ENCODE measurements around the gene AJM1. TPM values are rescaled to one million over a fixed set of nuclear protein-coding genes. Genes with fewer than 3 reads are reported as not detected.
A peak's percentile ranks its signal among the peaks of the same experiment; 100 is the strongest.

AJM1 gene
- total RNA-seq, 1 donor from 2014 or later = 3.3 TPM

- FAIRE-seq (no peak), DNase-seq (ENCODE audit: low read depth) (no peak)
- Mint-ChIP-seq H3K27ac (ENCODE audit: unreplicated experiment) (peak overlapping the region; percentile 7), H3K27me3 (ENCODE audit: low read depth, unreplicated experiment) (no peaks in the 10 kb centered on the region), H3K4me1 (ENCODE audit: low read depth, unreplicated experiment) (peaks cover 7% of the 10 kb centered on the region), H3K9me3 (ENCODE audit: unreplicated experiment) (no peaks in the 10 kb centered on the region), H3K4me3 (ENCODE audit: unreplicated experiment) (no peak overlapping the region), H3K36me3 (ENCODE audit: low read depth, unreplicated experiment) (peaks cover 5% of the 10 kb centered on the region)
- no peak overlapping the region for H2AFZ ChIP-seq (ENCODE audit: low read depth, low read length)
- H3K79me2 ChIP-seq (ENCODE audit: insufficient read depth, low read length) = no peaks in the 10 kb centered on the region
- no peak overlapping the region for H3K9ac ChIP-seq (ENCODE audit: low read length)
- H4K20me1 ChIP-seq (ENCODE audit: insufficient read depth, low read length) = peaks cover 8% of the 10 kb centered on the region
- TF ChIP-seq CTCF (IDR thresholded peaks at IDR 0.05; ENCODE audit: insufficient read depth, low read depth, low read length) (no peak), EZH2 (IDR thresholded peaks at IDR 0.05; ENCODE audit: insufficient read depth, low read length) (no peak)
- H3K4me1 ChIP-seq (ENCODE audit: insufficient read depth, low read length) = no peaks in the 10 kb centered on the region
- H3K27ac ChIP-seq (ENCODE audit: low read depth, low read length) = no peak overlapping the region
- no peaks in the 10 kb centered on the region for H3K36me3 ChIP-seq (ENCODE audit: insufficient read depth, low read length)
- no peaks in the 10 kb centered on the region for H3K27me3 ChIP-seq (ENCODE audit: insufficient read depth, low read length)
- H3K9me3 ChIP-seq (ENCODE audit: insufficient read depth, low read depth, low read length) = no peaks in the 10 kb centered on the region
- H3K4me3 ChIP-seq (ENCODE audit: insufficient read depth, low read depth, low read length) = no peak overlapping the region
- H3K4me2 ChIP-seq (ENCODE audit: low read length) = no peak overlapping the region
These were observed 6.9 kb upstream of the AJM1 start for GRCh38 chr9:136835162-136835931.

DNA sequence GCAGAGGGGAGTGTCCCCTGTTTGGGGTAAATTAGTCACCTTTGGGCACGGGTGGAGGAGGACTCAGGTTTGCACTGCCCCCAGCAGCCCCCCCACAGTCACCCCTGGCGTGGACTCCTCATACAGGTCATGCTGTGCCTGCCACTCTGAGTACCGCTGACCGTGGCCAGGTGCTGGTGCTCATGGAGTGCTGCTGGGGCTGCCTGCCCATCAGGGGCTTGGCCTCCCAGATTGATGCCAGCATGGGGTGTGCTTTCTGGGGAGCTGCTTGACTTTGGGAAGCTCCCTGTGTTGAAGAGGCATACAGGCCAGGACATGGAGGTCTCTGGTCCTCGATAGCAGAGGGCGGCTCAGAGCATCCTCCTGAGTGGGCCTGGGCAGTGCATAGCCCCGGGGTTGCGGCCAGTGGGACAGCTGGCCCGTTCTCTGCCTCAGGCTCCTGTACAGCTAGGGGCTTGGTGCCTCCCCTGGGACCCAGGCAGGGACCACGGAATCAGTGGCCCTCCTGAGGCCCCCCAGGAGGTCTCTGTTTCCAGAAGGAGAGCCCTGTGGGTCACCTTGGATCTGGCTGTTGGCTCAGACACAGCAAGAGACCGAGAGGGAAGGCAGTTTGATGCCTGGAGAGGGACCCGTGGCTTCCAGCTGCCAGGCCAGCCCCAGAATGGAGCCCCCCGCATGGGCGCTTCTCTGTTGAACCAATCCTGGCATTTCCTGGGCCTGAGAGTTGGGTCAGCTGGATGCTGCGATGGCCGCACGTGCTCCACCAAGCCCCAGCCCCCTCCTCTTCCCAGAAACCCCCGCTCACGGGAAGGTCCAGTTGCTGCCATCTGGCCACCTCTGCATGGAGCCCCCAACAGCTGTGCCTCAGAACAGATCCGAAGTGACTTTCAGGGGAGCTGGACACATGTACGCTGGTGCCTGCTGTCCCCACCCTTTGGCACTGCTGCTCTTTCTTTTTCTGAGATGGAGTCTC is 6.1 kb upstream of the AJM1 start:
- peaks cover 9% of the 10 kb centered on the region for H4K20me1 ChIP-seq (ENCODE audit: insufficient read depth, low read length)
- Mint-ChIP-seq H3K4me1 (ENCODE audit: low read depth, unreplicated experiment) (peaks cover 7% of the 10 kb centered on the region), H3K9me3 (ENCODE audit: unreplicated experiment) (no peaks in the 10 kb centered on the region), H3K4me3 (ENCODE audit: unreplicated experiment) (no peak overlapping the region), H3K27me3 (ENCODE audit: low read depth, unreplicated experiment) (no peaks in the 10 kb centered on the region), H3K36me3 (ENCODE audit: low read depth, unreplicated experiment) (peaks cover 5% of the 10 kb centered on the region), H3K27ac (ENCODE audit: unreplicated experiment) (no peak overlapping the region)
- no peak for TF ChIP-seq EZH2 (IDR thresholded peaks at IDR 0.05; ENCODE audit: insufficient read depth, low read length)
- TF ChIP-seq CTCF (IDR thresholded peaks at IDR 0.05; ENCODE audit: insufficient read depth, low read depth, low read length) = no peak
- H2AFZ ChIP-seq (ENCODE audit: low read depth, low read length) = no peak overlapping the region
- no peaks in the 10 kb centered on the region for H3K9me3 ChIP-seq (ENCODE audit: insufficient read depth, low read depth, low read length)
- H3K4me1 ChIP-seq (ENCODE audit: insufficient read depth, low read length) = peaks cover 6% of the 10 kb centered on the region
- FAIRE-seq (no peak), DNase-seq (ENCODE audit: low read depth) (no peak)
- no peak overlapping the region for H3K4me3 ChIP-seq (ENCODE audit: insufficient read depth, low read depth, low read length)
- H3K4me2 ChIP-seq (ENCODE audit: low read length) = no peak overlapping the region
- H3K27me3 ChIP-seq (ENCODE audit: insufficient read depth, low read length) = no peaks in the 10 kb centered on the region
- no peaks in the 10 kb centered on the region for H3K79me2 ChIP-seq (ENCODE audit: insufficient read depth, low read length)
- no peak overlapping the region for H3K27ac ChIP-seq (ENCODE audit: low read depth, low read length)
- no peaks in the 10 kb centered on the region for H3K36me3 ChIP-seq (ENCODE audit: insufficient read depth, low read length)
- no peak overlapping the region for H3K9ac ChIP-seq (ENCODE audit: low read length)

Data from astrocyte (in vitro differentiated cells and primary cell).